Stimulated activated CD8-positive, alpha-beta memory T cell treated with anti-CD3 and anti-CD28 coated beads, Interleukin-7, amount 100 ng/mL, for 48 hours (primary cell): ENCODE data around the gene MESP1.

Experiments used
- DNase-seq, 2 donors: peaks; one replicate each; pipeline ENCODE4 v3.0.0-alpha.2; 2020; ENCODE audit warnings: low read depth in 1 of 2; ENCODE audit errors: extremely low read depth in 1 of 2

MESP1 gene

DNA sequence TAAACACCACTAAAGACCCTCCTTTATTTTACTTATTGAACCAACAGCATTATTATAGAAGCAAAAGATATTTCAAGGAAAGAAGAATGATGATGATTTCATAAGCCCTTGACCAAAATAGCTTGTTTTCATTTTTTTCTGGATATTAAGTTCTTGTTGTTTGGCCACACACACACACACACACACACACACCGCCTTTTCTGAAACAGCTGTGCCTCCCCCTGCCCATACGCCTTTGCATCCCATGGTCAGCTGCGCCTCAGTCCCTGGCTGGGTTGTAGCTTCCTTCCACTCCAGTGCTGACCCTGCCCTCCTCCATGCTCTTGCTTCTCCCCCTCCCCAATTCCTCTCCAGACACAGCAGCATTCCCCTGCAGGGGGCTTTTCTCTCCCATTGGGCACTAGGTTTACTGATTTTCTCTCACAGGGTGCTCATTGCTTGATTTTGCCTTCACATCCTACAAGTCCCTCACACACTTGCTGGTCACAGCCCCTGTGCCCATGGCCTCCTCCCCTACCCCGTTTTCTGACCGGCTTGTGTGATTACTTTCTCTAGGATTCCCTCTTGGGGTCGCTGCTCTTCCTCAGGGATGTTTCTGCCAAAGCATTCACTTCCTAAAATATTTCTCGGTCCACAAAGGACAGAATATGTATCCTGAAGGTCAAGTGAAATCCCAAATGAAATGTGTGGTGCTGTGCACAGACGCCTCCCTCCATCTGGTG, 18.4 kb downstream of the MESP1 start:
- no peak for DNase-seq

DNA sequence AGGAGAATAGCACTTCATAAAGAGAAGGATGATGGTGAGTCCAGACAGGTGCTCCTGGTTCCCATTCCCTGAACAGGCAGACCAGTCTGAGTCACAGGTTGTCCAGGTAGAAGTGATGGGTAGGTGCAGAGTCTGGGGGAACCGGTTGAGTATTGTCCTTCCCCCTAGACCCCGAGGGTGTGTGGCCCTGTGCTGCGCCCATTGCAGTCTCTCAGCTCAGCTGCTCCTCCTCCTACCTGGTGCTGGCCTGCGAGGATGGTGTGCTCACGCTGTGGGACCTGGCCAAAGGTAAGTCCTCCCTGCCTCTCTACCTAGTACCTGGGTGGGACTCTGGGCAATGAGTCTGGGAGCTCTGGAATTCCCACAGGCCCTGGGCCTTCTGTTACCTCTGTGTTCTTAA, 19.8 kb downstream of the MESP1 start:
- no peak for DNase-seq

GRCh38 chr15:89728254-89728653, 22.8 kb downstream of the MESP1 start:
- DNase-seq: no peak

DNA sequence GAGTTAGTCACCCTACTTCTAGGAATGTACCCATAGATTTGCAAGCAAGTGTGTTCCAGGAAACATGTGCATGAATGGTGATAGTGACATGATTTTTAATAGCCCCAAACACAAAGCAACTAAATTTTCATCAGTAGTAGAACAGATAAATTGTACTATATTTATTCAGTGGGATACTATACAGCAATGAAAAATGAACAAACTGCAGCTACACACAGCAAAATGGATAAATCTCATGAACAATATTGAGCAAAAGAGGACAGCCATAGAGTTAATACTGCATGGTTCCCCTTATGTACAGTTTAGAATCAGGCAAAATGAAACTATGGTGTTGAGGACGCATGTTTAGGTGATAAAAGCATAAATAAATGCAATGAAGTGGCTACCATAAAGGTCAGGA, 26.0 kb downstream of the MESP1 start:
- DNase-seq: no peak

- DNase-seq: no peak
Observed at GRCh38 chr15:89724621-89725020, 26.4 kb downstream of the MESP1 start.

- DNase-seq: no peak
Observed at GRCh38 chr15:89723031-89723430, 28.0 kb downstream of the MESP1 start.

- DNase-seq: no peak
Observed at GRCh38 chr15:89714775-89715174, 36.3 kb downstream of the MESP1 start.

- DNase-seq: no peak
Observed at GRCh38 chr15:89707577-89707976, 43.5 kb downstream of the MESP1 start.

DNA sequence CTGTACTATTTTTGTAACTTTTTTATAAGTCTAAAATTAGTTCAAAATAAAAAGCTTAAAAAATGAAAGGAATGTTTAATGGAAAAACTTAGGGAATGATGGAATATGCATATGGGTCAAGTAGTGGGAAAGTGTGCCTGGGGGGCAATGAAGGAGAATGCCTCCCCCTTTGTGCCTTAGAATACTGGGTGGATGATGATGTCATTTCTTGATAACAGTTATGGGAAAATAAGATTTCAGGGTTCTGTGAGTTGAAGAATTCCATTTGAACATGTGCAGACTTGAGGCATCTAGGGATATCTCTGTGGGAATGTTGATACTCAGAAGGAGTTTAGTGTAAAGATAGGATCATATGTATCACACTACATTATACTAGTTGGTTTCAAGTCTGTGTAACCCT, 46.6 kb downstream of the MESP1 start:
- DNase-seq: no peak
